Mesenteric fat pad (tissue), 1 donor: Measurements from ENCODE around the gene CWC27. TPM values are rescaled to one million over a fixed set of nuclear protein-coding genes. Genes with fewer than 3 reads are reported as not detected.
"Not testable (repeated sequence)": the region's sequence is repeated elsewhere in the genome, so short reads cannot be mapped to it uniquely, and the experiment has no call there.

Experiments
- DNase-seq: peaks from one replicate; pipeline ENCODE4 v3.0.0-alpha.2; 2020; ENCODE audit warnings: low spot score
- total RNA-seq: library from RNA; stranded (reverse); fragmentation: NEBNext Ultra II Directional; extraction: Animal tissue kit (Norgen Biotek cat#: 25700); gene quantifications from one replicate; pipeline ENCODE4 v1.2.1, GENCODE V29; 2021
- donor health status: DM: yes; HTN: yes; CAD: no.

The CWC27 gene
- total RNA-seq, 1 donor from 2014 or later, result 20.4 TPM

DNA sequence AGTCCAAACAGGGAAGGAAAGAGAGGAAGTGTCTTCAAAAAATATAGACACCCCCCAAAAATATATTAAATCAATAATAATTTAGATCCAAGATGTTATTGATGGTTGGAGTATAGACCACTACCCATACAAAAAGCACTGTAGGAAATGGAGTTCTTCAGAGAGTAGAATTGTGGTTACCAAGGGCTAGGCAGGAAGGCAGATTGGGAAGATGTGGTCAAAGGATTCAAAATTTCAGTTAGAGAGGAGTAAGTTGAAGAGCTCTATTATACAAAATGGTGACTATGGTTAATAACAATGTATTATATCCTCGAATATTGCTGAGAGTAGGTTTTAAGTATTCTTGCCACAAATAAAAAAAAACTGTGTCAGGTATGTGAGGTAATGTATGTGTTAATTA lies 149.4 kb downstream of the CWC27 start:
- DNase-seq, result no peak

DNA sequence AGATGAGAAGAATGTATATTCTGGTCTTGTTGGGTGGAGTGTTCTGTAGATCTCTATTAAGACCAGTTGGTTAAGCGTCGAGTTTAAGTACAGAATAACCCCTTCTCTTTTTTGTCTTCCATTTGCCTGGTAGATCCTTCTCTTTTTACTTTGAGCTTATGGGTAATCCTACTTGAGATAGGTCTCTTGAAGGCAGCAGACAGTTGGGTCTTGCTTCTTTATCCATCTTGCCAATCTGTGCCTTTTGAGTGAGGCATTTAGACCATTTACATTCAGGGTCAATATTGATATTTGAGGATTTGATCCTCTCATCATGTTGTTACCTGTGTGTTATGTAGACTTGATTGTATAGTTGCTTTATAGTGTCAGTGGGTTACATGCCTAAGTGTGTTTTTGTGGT lies 152.7 kb downstream of the CWC27 start:
- DNase-seq, result no peak

DNA sequence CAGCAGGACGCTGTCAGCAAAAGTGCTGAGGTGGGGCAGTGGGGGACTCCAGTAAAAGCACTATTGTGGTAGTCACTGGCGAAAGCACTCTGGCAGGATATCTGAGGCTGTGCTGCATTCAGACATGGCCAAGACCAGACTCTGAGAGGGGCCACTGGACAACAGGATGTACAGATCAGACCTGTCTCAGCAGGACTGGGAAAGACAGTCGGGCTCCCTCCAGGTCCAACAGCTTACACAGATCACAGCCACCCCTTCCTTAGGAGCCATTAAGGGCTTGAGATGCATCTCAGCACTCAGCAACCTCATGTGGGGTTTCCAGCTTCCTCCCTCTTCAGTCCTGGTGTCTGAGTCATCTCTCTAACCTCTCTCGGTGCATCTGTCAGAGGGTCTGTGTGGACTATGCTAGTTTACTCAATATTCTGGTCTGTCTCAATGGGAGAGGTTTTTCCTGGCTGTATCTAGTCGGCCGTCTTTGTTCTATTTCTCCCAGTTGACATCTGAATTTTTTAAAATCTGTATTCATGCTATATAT lies 154.5 kb downstream of the CWC27 start:
- DNase-seq, result no peak

DNA sequence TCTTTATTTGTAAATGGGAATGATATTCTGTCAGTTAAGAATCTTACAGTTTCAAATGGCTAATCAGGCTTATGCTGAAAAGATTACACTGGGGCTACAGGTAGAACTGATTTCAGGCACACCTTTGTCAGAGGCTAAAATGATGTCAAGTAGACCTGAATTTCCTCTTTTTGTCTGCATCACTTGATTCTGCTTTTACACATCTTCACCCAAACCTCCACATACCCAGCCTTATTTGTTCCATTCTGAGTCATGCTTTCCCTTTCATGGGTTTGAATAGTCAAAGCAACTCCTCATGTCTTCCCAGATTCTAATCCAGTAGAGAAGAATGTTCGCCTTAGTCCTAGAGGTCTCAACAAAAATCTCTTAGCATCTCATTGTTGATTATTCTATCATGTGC lies 156.4 kb downstream of the CWC27 start:
- no peak for DNase-seq

DNA sequence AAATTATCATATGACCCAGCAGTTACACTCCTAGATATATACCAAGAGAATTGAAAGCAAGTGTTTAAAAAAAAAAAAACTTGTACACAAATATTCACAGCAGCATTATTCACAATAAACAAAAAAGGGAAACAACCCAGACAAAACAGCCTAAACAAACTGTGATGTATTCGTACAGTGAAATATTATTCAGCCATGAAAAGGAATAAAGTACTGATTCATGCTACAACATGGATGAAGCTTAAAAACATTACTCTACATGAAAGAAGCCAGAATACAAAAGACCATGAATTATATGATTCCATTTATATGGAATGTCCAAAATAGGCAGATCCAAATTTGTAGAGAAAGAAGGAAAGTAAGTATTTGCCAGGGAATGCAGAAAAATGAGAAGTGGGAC lies 161.1 kb downstream of the CWC27 start:
- DNase-seq, result no peak

GRCh38 chr5:64930672-64931318 lies 162.1 kb downstream of the CWC27 start:
- DNase-seq, result no peak

DNA sequence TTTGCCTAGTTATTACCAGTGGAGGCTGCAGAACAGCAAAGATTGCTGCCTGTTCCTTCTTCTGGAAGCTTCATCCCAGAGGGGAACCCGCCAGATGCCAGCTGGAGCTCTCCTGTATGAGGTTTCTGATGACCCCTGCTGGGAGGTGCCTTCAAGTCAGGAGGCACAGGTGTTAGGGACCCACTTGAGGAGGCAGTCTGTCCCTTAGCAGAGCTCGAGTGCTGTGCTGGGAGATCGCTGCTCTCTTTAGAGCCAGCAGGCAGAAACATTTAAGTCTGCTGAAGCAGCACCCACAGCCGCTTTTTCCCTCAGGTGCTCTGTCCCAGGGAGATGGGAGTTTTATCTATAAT lies 170.7 kb downstream of the CWC27 start:
- DNase-seq, result not testable (repeated sequence)

- DNase-seq, result no peak
Observed at GRCh38 chr5:64939772-64940510, 171.2 kb downstream of the CWC27 start.

DNA sequence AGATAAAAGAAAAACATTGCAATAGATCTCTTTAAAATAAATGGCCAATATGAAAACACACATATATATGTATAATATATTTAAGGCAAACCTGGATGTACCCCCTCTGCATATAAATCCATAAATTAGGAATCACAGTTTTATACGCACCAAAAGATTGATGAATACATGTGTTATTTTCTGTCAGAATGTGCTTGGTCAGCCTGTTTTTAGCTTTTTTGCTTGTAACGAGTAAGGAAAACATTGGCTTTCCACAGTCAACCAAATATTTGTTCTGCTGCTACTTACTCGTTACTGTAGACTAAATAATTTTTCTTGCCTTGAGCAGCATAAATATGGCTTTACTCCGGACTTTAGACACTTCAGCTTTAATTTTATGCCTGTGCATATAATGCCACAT lies 173.7 kb downstream of the CWC27 start:
- no peak for DNase-seq

- no peak for DNase-seq
Observed at GRCh38 chr5:64944868-64945267, 176.1 kb downstream of the CWC27 start.

GRCh38 chr5:64947031-64947430 lies 178.3 kb downstream of the CWC27 start:
- no peak for DNase-seq

- DNase-seq, result no peak
Observed at GRCh38 chr5:64947801-64948200, 179.1 kb downstream of the CWC27 start.

- DNase-seq, result no peak
Observed at GRCh38 chr5:64949331-64949730, 180.6 kb downstream of the CWC27 start.

DNA sequence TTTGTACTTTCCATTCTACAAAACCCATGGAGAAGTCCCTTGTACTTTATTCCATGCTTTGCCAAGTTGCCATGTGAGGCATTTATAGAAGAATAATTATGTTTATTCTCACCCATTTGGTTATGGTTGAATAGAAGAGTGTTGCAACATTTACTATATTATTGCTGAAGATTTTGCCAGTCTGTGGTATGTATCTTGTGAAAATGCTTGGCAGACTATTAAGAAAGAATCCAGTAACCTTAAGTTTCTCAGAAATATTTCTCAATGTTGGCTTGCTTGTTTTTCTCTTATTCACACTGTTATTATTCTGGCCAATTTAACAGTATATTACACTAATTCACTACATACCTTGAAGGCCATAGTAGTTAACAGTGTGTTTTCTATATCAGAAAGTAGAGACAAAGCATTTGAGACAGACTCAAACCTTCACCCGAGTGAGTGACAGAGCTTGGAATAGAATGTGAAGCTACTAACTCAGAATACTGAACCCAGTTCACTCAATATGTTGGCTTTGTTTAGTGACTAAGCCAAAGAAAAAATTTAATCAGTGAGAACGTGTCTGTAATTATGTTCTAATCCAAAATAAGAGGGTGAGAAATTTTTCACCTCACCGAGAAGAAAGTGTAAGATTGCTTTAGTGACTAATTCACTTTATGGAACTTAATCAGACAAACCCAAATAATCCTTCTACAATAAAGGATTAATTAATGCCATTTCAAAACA lies 184.4 kb downstream of the CWC27 start:
- no peak for DNase-seq

GRCh38 chr5:64954518-64954917 lies 185.8 kb downstream of the CWC27 start:
- DNase-seq, result no peak

GRCh38 chr5:64958757-64959391 lies 190.1 kb downstream of the CWC27 start:
- no peak for DNase-seq

GRCh38 chr5:64963278-64963677 lies 194.5 kb downstream of the CWC27 start:
- DNase-seq, result no peak

GRCh38 chr5:64968591-64969110 lies 199.9 kb downstream of the CWC27 start:
- no peak for DNase-seq

DNA sequence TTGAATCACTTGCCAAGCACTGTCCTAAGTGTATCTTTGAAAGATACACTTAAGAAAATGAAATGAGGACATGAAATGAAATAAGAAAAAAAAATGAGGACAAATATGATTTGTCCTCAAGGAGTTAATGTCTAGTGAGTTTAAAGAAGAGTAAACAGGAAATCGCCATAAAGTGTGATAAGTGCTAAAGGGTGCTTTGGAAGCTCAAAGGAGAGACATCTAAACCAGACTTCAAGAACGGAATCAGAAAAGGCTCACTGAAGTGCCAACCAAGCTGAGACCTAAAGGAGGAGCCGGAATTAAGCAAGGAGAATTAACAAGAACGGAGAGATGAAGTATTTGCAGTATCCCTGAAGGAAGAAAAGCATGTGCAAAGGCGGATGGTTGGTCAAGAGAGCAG lies 200.8 kb downstream of the CWC27 start:
- no peak for DNase-seq

DNA sequence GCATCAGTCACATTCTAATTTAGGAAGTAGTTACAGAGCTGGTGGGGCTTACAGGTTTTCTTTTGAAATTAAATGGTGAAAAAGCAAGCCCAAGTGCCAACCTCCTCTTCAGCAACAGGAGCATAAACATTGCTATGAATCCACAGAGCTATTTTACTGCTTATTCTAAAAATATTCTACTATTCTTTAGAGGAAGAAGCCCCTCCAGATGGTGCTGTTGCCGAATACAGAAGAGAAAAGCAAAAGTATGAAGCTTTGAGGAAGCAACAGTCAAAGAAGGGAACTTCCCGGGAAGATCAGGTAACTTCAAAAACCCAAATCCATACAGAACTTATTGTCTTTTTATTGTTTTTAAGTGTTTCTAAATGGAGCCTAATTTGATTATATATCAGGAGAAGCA lies 202.8 kb downstream of the CWC27 start:
- no peak for DNase-seq

- DNase-seq, result no peak
Observed at GRCh38 chr5:64971990-64972389, 203.3 kb downstream of the CWC27 start.

- DNase-seq, result no peak
Observed at GRCh38 chr5:64972591-64972990, 203.9 kb downstream of the CWC27 start.
